Measurements from ENCODE around the gene RBM19. TPM values are rescaled to one million over a fixed set of nuclear protein-coding genes. Genes with fewer than 3 reads are reported as not detected.
"Not testable (repeated sequence)": the region's sequence is repeated elsewhere in the genome, so short reads cannot be mapped to it uniquely, and the experiment has no call there.

Gene RBM19
- total RNA-seq, 1 donor from 2014 or later: 33.6 TPM

DNA sequence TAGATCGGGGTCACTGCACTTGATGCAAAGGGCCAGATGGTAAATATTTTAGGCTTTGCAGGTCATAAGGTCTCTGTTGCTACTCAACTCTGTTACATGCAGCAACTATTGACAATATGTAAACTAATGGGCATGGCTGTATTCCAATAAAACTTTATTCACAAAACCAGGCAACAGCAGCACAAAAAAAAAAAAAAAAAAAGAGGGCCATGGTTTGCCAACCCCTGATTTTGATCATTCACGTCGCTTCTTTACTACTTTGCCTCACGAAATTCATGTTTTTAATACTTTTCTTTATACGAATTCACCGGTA lies 152.9 kb downstream of the RBM19 start:
- TF ChIP-seq, protein P1, sequence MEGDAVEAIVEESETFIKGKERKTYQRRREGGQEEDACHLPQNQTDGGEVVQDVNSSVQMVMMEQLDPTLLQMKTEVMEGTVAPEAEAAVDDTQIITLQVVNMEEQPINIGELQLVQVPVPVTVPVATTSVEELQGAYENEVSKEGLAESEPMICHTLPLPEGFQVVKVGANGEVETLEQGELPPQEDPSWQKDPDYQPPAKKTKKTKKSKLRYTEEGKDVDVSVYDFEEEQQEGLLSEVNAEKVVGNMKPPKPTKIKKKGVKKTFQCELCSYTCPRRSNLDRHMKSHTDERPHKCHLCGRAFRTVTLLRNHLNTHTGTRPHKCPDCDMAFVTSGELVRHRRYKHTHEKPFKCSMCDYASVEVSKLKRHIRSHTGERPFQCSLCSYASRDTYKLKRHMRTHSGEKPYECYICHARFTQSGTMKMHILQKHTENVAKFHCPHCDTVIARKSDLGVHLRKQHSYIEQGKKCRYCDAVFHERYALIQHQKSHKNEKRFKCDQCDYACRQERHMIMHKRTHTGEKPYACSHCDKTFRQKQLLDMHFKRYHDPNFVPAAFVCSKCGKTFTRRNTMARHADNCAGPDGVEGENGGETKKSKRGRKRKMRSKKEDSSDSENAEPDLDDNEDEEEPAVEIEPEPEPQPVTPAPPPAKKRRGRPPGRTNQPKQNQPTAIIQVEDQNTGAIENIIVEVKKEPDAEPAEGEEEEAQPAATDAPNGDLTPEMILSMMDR (IDR thresholded peaks at IDR 0.05): no peak
- DNase-seq (no peak), ATAC-seq (no peak)
- Histone ChIP-seq H3K27ac (no peak overlapping the region), H3K4me3 (no peak overlapping the region), H3K36me3 (peaks cover 12% of the 10 kb centered on the region), H3K4me1 (no peaks in the 10 kb centered on the region), H3K27me3 (ENCODE audit: low read depth) (no peaks in the 10 kb centered on the region), H3K9me3 (peaks cover 7% of the 10 kb centered on the region)
- intact Hi-C loops (cut with DNase I): no loop called here

GRCh38 chr12:113812411-113813228 lies 153.5 kb downstream of the RBM19 start:
- no peak for ATAC-seq
- Histone ChIP-seq H3K4me3 (no peak overlapping the region), H3K27me3 (ENCODE audit: low read depth) (no peaks in the 10 kb centered on the region), H3K27ac (no peak overlapping the region), H3K36me3 (peaks cover 12% of the 10 kb centered on the region), H3K9me3 (peaks cover 9% of the 10 kb centered on the region), H3K4me1 (no peaks in the 10 kb centered on the region)
- no peak for DNase-seq
- intact Hi-C loops (cut with DNase I): no loop called here
- TF ChIP-seq, protein P1 (IDR thresholded peaks at IDR 0.05): no peak

GRCh38 chr12:113809462-113810220 lies 156.5 kb downstream of the RBM19 start:
- H3K27me3 ChIP-seq (ENCODE audit: low read depth); ATAC-seq; H3K36me3 ChIP-seq; intact Hi-C loops (cut with DNase I); H3K4me1 ChIP-seq; H3K4me3 ChIP-seq; H3K27ac ChIP-seq; DNase-seq: not testable (repeated sequence)
- H3K9me3 ChIP-seq: peaks cover 23% of the 10 kb centered on the region

GRCh38 chr12:113808095-113808951 lies 157.8 kb downstream of the RBM19 start:
- Histone ChIP-seq H3K4me3 (no peak overlapping the region), H3K4me1 (no peaks in the 10 kb centered on the region), H3K9me3 (peaks cover 23% of the 10 kb centered on the region), H3K27ac (no peak overlapping the region), H3K36me3 (no peaks in the 10 kb centered on the region), H3K27me3 (ENCODE audit: low read depth) (no peaks in the 10 kb centered on the region)
- ATAC-seq (no peak), DNase-seq (no peak)
- intact Hi-C loops (cut with DNase I): no loop called here
- TF ChIP-seq, protein P1 (IDR thresholded peaks at IDR 0.05): no peak

DNA sequence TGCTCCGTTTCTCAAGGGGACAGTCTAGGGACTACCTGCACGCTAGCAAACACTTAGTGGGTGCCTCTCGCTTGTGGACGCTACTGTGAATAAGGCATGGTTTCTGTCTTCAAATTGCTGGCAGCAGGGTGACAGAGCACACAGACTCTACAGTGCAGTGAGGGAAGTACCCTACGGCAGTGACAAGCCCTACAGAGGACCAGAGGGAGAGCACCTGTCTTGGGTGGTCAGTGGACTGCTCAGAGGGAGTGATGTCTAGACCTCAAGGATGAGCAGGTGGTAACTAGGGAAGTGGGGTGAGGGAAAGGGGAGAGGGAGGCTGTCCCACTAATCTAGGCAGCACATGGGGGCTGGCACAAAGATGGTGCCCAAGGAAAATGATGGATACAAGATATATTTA lies 160.5 kb downstream of the RBM19 start:
- intact Hi-C loops (cut with DNase I): no loop called here
- DNase-seq: no peak
- H3K9me3 ChIP-seq: peaks cover 16% of the 10 kb centered on the region
- no peaks in the 10 kb centered on the region for H3K27me3 ChIP-seq (ENCODE audit: low read depth)
- no peak overlapping the region for H3K27ac ChIP-seq
- TF ChIP-seq, protein P1 (IDR thresholded peaks at IDR 0.05): no peak
- H3K36me3 ChIP-seq: no peaks in the 10 kb centered on the region
- ATAC-seq: no peak
- H3K4me3 ChIP-seq: no peak overlapping the region
- no peaks in the 10 kb centered on the region for H3K4me1 ChIP-seq
